Ovary (tissue), 9 donors: Measurements from ENCODE around the gene ERVFRD-1. TPM values are rescaled to one million over a fixed set of nuclear protein-coding genes. Genes with fewer than 3 reads are reported as not detected.

Source experiments
- DNase-seq, 5 donors: peaks; one replicate each; pipeline ENCODE4 v3.0.0-alpha.2; 2019 to 2020
- H3K27ac ChIP-seq, 2 donors: fragments of 200-600 bp; one replicate each; pipeline versions ENCODE4 v1.5.1 to v1.8.0; 2019 to 2022
- H3K27me3 ChIP-seq: fragments of 200-600 bp; one replicate; pipeline ENCODE4 v1.8.0; 2022
- H3K36me3 ChIP-seq: fragments of 200-600 bp; sonication (generic); one replicate; pipeline ENCODE4 v1.5.1; 2019
- H3K4me1 ChIP-seq: one replicate; pipeline ENCODE4 v1.8.1; 2013; ENCODE audit warnings: mild to moderate bottlenecking, moderate library complexity; ENCODE audit not compliant: insufficient read depth
- H3K4me3 ChIP-seq: fragments of 200-600 bp; sonication (generic); one replicate; pipeline ENCODE4 v1.5.1; 2017
- H3K9me3 ChIP-seq, 2 donors: fragments of 200-600 bp in 1 of 2; sonication (generic) in 1 of 2; one replicate each; pipeline versions ENCODE4 v1.5.1 to v1.8.1; 2013 to 2019; ENCODE audit warnings: mild to moderate bottlenecking in 1 of 2, moderate library complexity in 1 of 2
- EP300 ChIP-seq: sonication (generic); formaldehyde crosslinking; IDR thresholded peaks from one replicate; pipeline ENCODE4 v1.6.1; 2017; ENCODE audit warnings: antibody characterized with exemption
- POLR2A ChIP-seq: fragments of 450-650 bp; IDR thresholded peaks from one replicate; pipeline ENCODE4 v1.6.1; 2017; ENCODE audit warnings: antibody characterized with exemption, mild to moderate bottlenecking, moderate library complexity
- WGBS, 3 donors: extraction: QIAGEN DNeasy Blood & Tissue Kit in 1 of 3; methylation state at CpG; one replicate each; pipeline versions ENCODE4 v1.1.5 to v1.1.7; 2013 to 2017; 5-methylcytosine and 5-hydroxymethylcytosine counted together
- intact Hi-C, 4 donors: fragments of 100-400 bp; cut with DNase I; formaldehyde crosslinking; loops; one replicate each; pipeline versions ENCODE4 v1.11.0 to v1.15.1; 2022 to 2023
- polyA plus RNA-seq, 2 donors: library from polyadenylated mRNA; stranded (reverse); fragments of 200-250 nt in 1 of 2; fragments of 350-450 nt in 1 of 2; fragmentation: Illumina TruSeq in 1 of 2; extraction: RNeasy Lipid Tissue Mini Kit (QIAGEN cat#74804) in 1 of 2; gene quantifications; one replicate each; pipeline ENCODE4 v1.2.3, GENCODE V29; 2013 to 2014
- total RNA-seq, 7 donors: library from RNA; depleted of rRNA in 2 of 7; stranded (reverse); fragments of >200 nt in 2 of 7; fragmentation: NEBNext Ultra II Directional in 3 of 7; extraction: Animal tissue kit (Norgen Biotek cat#: 25700) in 3 of 7; gene quantifications; one replicate each; pipeline versions ENCODE4 v1.1.0 to v1.2.4, GENCODE V29; 2016 to 2023
- TF ChIP-seq, protein P1 (sequence below), 3 donors: fragments of 450-650 bp in 2 of 3; fragments of 200-600 bp in 1 of 3; IDR thresholded peaks; one replicate each; pipeline versions ENCODE4 v1.5.1 to v1.8.0; 2016 to 2022; ENCODE audit warnings: antibody characterized with exemption in 3 of 3, mild to moderate bottlenecking in 1 of 3
- donor health status: DM: no; HTN: no; CAD: no; lungs with moderate emphysema.
- donor health status: DM: no; HTN: no; CAD: no.
- donor health status: Bipolar disorder and iron deficiency.
- donor health status: DM: yes; HTN: yes; CAD: no.
- donor health status: DM: no; HTN: no; CAD: no.
- donor health status: DM: yes; HTN: yes; CAD: no.

The ERVFRD-1 gene
- total and polyA plus RNA-seq, 9 donors = 0.05 to 0.78 (median 0.12) TPM; not detected in 6

- intact Hi-C loops = no loop called here
- TF ChIP-seq, protein P1, sequence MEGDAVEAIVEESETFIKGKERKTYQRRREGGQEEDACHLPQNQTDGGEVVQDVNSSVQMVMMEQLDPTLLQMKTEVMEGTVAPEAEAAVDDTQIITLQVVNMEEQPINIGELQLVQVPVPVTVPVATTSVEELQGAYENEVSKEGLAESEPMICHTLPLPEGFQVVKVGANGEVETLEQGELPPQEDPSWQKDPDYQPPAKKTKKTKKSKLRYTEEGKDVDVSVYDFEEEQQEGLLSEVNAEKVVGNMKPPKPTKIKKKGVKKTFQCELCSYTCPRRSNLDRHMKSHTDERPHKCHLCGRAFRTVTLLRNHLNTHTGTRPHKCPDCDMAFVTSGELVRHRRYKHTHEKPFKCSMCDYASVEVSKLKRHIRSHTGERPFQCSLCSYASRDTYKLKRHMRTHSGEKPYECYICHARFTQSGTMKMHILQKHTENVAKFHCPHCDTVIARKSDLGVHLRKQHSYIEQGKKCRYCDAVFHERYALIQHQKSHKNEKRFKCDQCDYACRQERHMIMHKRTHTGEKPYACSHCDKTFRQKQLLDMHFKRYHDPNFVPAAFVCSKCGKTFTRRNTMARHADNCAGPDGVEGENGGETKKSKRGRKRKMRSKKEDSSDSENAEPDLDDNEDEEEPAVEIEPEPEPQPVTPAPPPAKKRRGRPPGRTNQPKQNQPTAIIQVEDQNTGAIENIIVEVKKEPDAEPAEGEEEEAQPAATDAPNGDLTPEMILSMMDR (IDR thresholded peaks at IDR 0.05) = no peak
- TF ChIP-seq POLR2A (no peak), EP300 (no peak)
- Histone ChIP-seq H3K4me3 (no peak overlapping the region), H3K9me3 (no peaks in the 10 kb centered on the region), H3K27me3 (no peaks in the 10 kb centered on the region), H3K36me3 (no peaks in the 10 kb centered on the region), H3K27ac (no peak overlapping the region), H3K4me1 (no peaks in the 10 kb centered on the region)
- 95 to 98% (median 96%) methylated on average over 5 of the region's 5 CpGs for WGBS, 3 donors
- no peak for DNase-seq
These were observed 10.1 kb downstream of the ERVFRD-1 start for GRCh38 chr6:11101417-11101816.

DNA sequence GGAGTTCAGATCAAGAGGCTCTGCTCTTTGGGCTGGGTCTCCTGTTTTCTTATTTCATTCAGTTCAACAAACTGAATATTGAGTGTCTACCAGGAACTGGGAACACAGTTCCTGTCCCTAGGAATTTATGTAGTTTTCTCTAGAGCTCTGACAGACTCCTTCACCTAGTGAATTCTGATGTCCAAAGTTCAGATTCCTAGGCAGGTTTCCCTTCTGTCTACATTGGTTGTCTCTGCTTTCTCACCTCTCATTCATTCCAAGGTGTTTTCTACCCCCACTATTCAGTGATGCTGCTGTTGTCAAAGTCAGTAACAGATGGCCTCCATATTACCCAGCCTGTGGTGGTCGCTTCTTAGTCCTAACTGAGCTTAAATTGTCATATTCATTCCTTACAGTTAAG lies 13.5 kb downstream of the ERVFRD-1 start:
- intact Hi-C loops = no loop called here
- no peak for DNase-seq

DNA sequence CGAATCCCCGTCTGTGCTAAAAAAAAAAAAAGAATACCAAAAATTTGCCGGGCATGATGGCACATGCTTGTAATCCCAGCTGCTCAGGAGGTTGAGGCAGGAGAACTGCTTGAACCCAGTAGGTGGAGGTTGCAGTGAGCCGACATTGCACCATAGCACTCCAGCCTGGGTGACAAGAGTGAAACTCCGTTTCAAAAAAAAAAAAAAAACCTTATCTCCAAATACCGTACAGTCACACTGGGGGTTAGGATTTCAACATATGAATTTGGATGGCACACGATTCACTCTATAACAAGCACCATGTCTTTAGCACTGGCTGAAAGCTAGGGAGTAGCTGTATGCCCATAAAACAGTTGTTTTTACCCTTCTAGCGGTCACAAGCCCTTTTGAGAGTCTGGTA lies 14.0 kb downstream of the ERVFRD-1 start:
- no peaks in the 10 kb centered on the region for H3K9me3 ChIP-seq
- intact Hi-C loops = no loop called here
- peaks cover 3% of the 10 kb centered on the region for H3K4me1 ChIP-seq
- H3K36me3 ChIP-seq = no peaks in the 10 kb centered on the region
- H3K27me3 ChIP-seq = no peaks in the 10 kb centered on the region
- DNase-seq = no peak
- TF ChIP-seq POLR2A = no peak
- H3K27ac ChIP-seq = no peak overlapping the region
- 89 to 92% (median 92%) methylated on average over 8 of the region's 8 CpGs for WGBS, 3 donors
- no peak overlapping the region for H3K4me3 ChIP-seq

More for the DNA sequence above, 13.5 kb downstream of the ERVFRD-1 start:
- Histone ChIP-seq H3K27ac (no peak overlapping the region), H3K4me3 (no peak overlapping the region), H3K27me3 (no peaks in the 10 kb centered on the region), H3K9me3 (no peaks in the 10 kb centered on the region), H3K4me1 (peaks cover 3% of the 10 kb centered on the region), H3K36me3 (no peaks in the 10 kb centered on the region)
- TF ChIP-seq, protein P1 (IDR thresholded peaks at IDR 0.05) = no peak
- TF ChIP-seq POLR2A (no peak), EP300 (no peak)
- WGBS, 3 donors = 89 to 100% (median 100%) methylated on average over 1 of the region's 1 CpG

DNA sequence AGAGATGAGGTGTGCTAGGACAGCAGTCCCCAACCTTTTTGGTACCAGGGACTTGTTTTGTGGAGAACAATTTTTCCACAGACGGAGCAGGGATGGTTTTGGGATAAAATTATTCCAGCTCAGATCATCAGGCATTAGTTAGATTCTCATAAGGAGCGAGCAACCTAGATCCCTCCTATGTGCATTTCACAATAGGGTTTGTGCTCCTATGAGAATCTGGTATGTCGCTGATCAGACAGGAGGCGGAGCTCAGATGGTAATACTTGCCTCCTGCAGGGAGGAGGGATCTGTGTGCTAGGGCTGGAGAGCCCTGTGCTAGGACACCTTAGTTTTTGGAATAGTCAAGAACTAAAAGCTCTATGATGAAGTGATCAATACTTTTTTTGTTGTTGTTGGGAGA lies 15.4 kb downstream of the ERVFRD-1 start:
- DNase-seq = no peak
- WGBS, 3 donors = 82 to 86% (median 85%) methylated on average over 4 of the region's 4 CpGs
- Histone ChIP-seq H3K4me3 (no peak overlapping the region), H3K27ac (no peak overlapping the region), H3K27me3 (no peaks in the 10 kb centered on the region), H3K36me3 (no peaks in the 10 kb centered on the region), H3K4me1 (peaks cover 3% of the 10 kb centered on the region), H3K9me3 (no peaks in the 10 kb centered on the region)
- TF ChIP-seq POLR2A = no peak
- no peak for TF ChIP-seq EP300
- TF ChIP-seq, protein P1 (IDR thresholded peaks at IDR 0.05) = no peak
- intact Hi-C loops = no loop called here

- intact Hi-C loops = no loop called here
- no peak overlapping the region for H3K27ac ChIP-seq
- no peaks in the 10 kb centered on the region for H3K27me3 ChIP-seq
- peaks cover 3% of the 10 kb centered on the region for H3K4me1 ChIP-seq
- H3K4me3 ChIP-seq = peak overlapping the region; percentile 100
- H3K36me3 ChIP-seq = no peaks in the 10 kb centered on the region
- WGBS, 3 donors = 36 to 44% (median 38%) methylated on average over 7 of the region's 7 CpGs
- DNase-seq = no peak
- H3K9me3 ChIP-seq = no peaks in the 10 kb centered on the region
- TF ChIP-seq, protein P1 (IDR thresholded peaks at IDR 0.05) = no peak
- TF ChIP-seq EP300 = no peak
These were observed 16.6 kb downstream of the ERVFRD-1 start for GRCh38 chr6:11094941-11095340.
